H1 (cell line): ENCODE data around the gene OPCML. TPM values are rescaled to one million over a fixed set of nuclear protein-coding genes. Genes with fewer than 3 reads are reported as not detected.

Experiments used
- CTCF ChIA-PET: fragments of 300-600 bp; sonication (Branson Sonifier 250); formaldehyde crosslinking; loops from one replicate; lab custom pipeline; 2021; ENCODE audit not compliant: partially characterized antibody; lab: Charles Lee
- POLR2A ChIA-PET: fragments of 300-600 bp; sonication (Branson Sonifier 250); formaldehyde crosslinking; loops from one replicate; lab custom pipeline; 2021; ENCODE audit warnings: inconsistent platforms; ENCODE audit not compliant: partially characterized antibody; lab: Charles Lee
- DNase-seq, 2 experiments: peaks; one replicate each; pipeline versions ENCODE4 v3.0.0 to v3.0.0-alpha.2; 2010 to 2022; ENCODE audit warnings: low spot score in 2 of 2, low read depth in 1 of 2, mixed read lengths in 1 of 2
- FAIRE-seq: peaks from 2 replicates; lab custom pipeline; 2011; peaks lifted over from hg19 to GRCh38; lab: Jason Lieb, UNC
- H2AFZ ChIP-seq: 2 replicates; pipeline ENCODE4 v1.8.1; 2012; ENCODE audit warnings: low read length, inconsistent platforms
- H2AK5ac ChIP-seq: 2 replicates; pipeline ENCODE4 v1.6.1; 2013; ENCODE audit warnings: low read depth, low read length
- H2BK120ac ChIP-seq: replicated peaks from 2 replicates; pipeline ENCODE3; 2013; ENCODE audit warnings: low read depth, low read length, inconsistent platforms
- H2BK12ac ChIP-seq: 2 replicates; pipeline ENCODE4 v1.6.1; 2013; ENCODE audit warnings: low read depth, low read length
- H2BK15ac ChIP-seq: 2 replicates; pipeline ENCODE4 v1.6.1; 2013; ENCODE audit warnings: low read length
- H2BK20ac ChIP-seq: 2 replicates; pipeline ENCODE4 v1.6.1; 2013; ENCODE audit warnings: low read length
- H2BK5ac ChIP-seq: 2 replicates; pipeline ENCODE4 v1.6.1; 2013; ENCODE audit warnings: low read depth, low read length
- H3K14ac ChIP-seq: 2 replicates; pipeline ENCODE4 v1.6.1; 2013; ENCODE audit warnings: inconsistent platforms; ENCODE audit not compliant: insufficient read length
- H3K18ac ChIP-seq: 2 replicates; pipeline ENCODE4 v1.6.1; 2013; ENCODE audit warnings: low read length; ENCODE audit errors: extremely low read depth
- H3K23ac ChIP-seq: 2 replicates; pipeline ENCODE4 v1.6.1; 2013; ENCODE audit warnings: inconsistent platforms; ENCODE audit not compliant: insufficient read length
- H3K23me2 ChIP-seq: 2 replicates; pipeline ENCODE4 v1.6.1; 2013; ENCODE audit warnings: low read depth, low read length
- H3K27ac ChIP-seq: 2 replicates; pipeline ENCODE4 v1.6.1; 2011; ENCODE audit warnings: low read depth, low read length, inconsistent platforms
- H3K27me3 ChIP-seq, 4 experiments: replicated peaks in 1 of 4; 1 replicate in 1 of 4; 2 replicates in 3 of 4; pipeline versions ENCODE4 v1.6.1 to v1.8.1; 2011 to 2013; ENCODE audit warnings: low read length in 3 of 4, mild to moderate bottlenecking in 3 of 4, inconsistent platforms in 2 of 4, mixed read lengths in 2 of 4, moderate library complexity in 1 of 4; ENCODE audit not compliant: control insufficient read depth in 3 of 4, insufficient read depth in 3 of 4; ENCODE audit errors: extremely low read depth in 1 of 4
- H3K36me3 ChIP-seq, 4 experiments: 2 replicates each; pipeline versions ENCODE4 v1.6.1 to v1.8.1; 2011 to 2013; ENCODE audit warnings: mild to moderate bottlenecking in 4 of 4, low read length in 3 of 4, moderate library complexity in 2 of 4, control low read depth in 1 of 4, inconsistent platforms in 1 of 4; ENCODE audit not compliant: insufficient read depth in 4 of 4, control insufficient read depth in 2 of 4
- H3K4ac ChIP-seq: replicated peaks from 2 replicates; pipeline ENCODE3; 2013; ENCODE audit warnings: low read length, low read depth, mixed read lengths, inconsistent platforms; ENCODE audit not compliant: insufficient read length
- H3K4me1 ChIP-seq, 4 experiments: replicated peaks in 1 of 4; 1 replicate in 1 of 4; 2 replicates in 3 of 4; pipeline versions ENCODE4 v1.6.1 to v1.8.1; 2011 to 2013; ENCODE audit warnings: low read length in 3 of 4, inconsistent platforms in 2 of 4, mixed read lengths in 1 of 4; ENCODE audit not compliant: insufficient read depth in 4 of 4, control insufficient read depth in 3 of 4
- H3K4me2 ChIP-seq, 2 experiments: 2 replicates each; pipeline versions ENCODE4 v1.6.1 to v1.8.1; 2011 to 2013; ENCODE audit warnings: low read depth in 2 of 2, low read length in 2 of 2, control low read depth in 1 of 2, inconsistent platforms in 1 of 2, mild to moderate bottlenecking in 1 of 2; ENCODE audit not compliant: insufficient read depth in 1 of 2
- H3K4me3 ChIP-seq, 4 experiments: fragments of 200-600, 300-600 bp in 1 of 4; sonication (generic), shearing (Covaris generic), sonication (Bioruptor Twin) in 1 of 4; 2 replicates each; pipeline versions ENCODE4 v1.5.1 to v1.8.1; 2011 to 2016; ENCODE audit warnings: low read length in 4 of 4, low read depth in 3 of 4, control low read depth in 2 of 4, inconsistent platforms in 2 of 4, mild to moderate bottlenecking in 2 of 4, mixed read lengths in 1 of 4, moderate library complexity in 1 of 4; ENCODE audit not compliant: insufficient read depth in 2 of 4; ENCODE audit errors: extremely low read depth in 1 of 4
- H3K56ac ChIP-seq: replicated peaks from 2 replicates; pipeline ENCODE3; 2013; ENCODE audit warnings: low read depth, mild to moderate bottlenecking, mixed read lengths, low read length, inconsistent platforms; ENCODE audit not compliant: insufficient read length
- H3K79me1 ChIP-seq: 2 replicates; pipeline ENCODE4 v1.6.1; 2013; ENCODE audit warnings: low read depth, low read length, control low read depth
- H3K79me2 ChIP-seq, 2 experiments: 2 replicates each; pipeline versions ENCODE4 v1.6.1 to v1.8.1; 2012 to 2013; ENCODE audit warnings: low read length in 2 of 2, mild to moderate bottlenecking in 2 of 2, inconsistent platforms in 1 of 2; ENCODE audit not compliant: insufficient read depth in 2 of 2, control insufficient read depth in 1 of 2
- H3K9ac ChIP-seq, 4 experiments: replicated peaks in 1 of 4; 1 replicate in 1 of 4; 2 replicates in 3 of 4; pipeline versions ENCODE4 v1.6.1 to v1.8.1; 2011 to 2013; ENCODE audit warnings: low read depth in 3 of 4, low read length in 3 of 4, control low read depth in 2 of 4, mild to moderate bottlenecking in 2 of 4, moderate library complexity in 2 of 4, inconsistent platforms in 1 of 4; ENCODE audit errors: extremely low read depth in 1 of 4
- H3K9me3 ChIP-seq, 2 experiments: 2 replicates each; pipeline versions ENCODE4 v1.6.1 to v1.8.1; 2012 to 2013; ENCODE audit warnings: mild to moderate bottlenecking in 2 of 2, moderate library complexity in 2 of 2, control low read depth in 1 of 2, inconsistent platforms in 1 of 2, low read depth in 1 of 2, low read length in 1 of 2, mixed read lengths in 1 of 2; ENCODE audit not compliant: insufficient read depth in 2 of 2
- H4K20me1 ChIP-seq, 2 experiments: replicated peaks in 1 of 2; 2 replicates each; pipeline versions ENCODE3 to v1.8.1; 2011 to 2013; ENCODE audit warnings: inconsistent platforms in 2 of 2, low read length in 2 of 2, mild to moderate bottlenecking in 1 of 2; ENCODE audit not compliant: insufficient read depth in 2 of 2, control insufficient read depth in 1 of 2
- H4K5ac ChIP-seq: 2 replicates; pipeline ENCODE4 v1.6.1; 2013; ENCODE audit warnings: low read length, low read depth, mixed read lengths, inconsistent platforms; ENCODE audit not compliant: insufficient read length
- H4K8ac ChIP-seq: 2 replicates; pipeline ENCODE4 v1.8.0; 2013; ENCODE audit warnings: mild to moderate bottlenecking, moderate library complexity, low read length, inconsistent platforms; ENCODE audit not compliant: insufficient read depth; ENCODE audit errors: extremely low read depth
- H4K91ac ChIP-seq: replicated peaks from 2 replicates; pipeline ENCODE3; 2013; ENCODE audit warnings: low read length, mixed read lengths, inconsistent platforms; ENCODE audit not compliant: insufficient read length
- CEBPB ChIP-seq: IDR thresholded peaks from 2 replicates; pipeline ENCODE4 v1.6.1; 2012; ENCODE audit warnings: low read depth, low read length
- RNF2 ChIP-seq: fragments of 200-900, 300-1000 bp; sonication (generic); IDR thresholded peaks from 2 replicates; pipeline ENCODE4 v1.7.1; 2016; ENCODE audit warnings: borderline replicate concordance, low read depth, mild to moderate bottlenecking, antibody characterized with exemption, low read length; ENCODE audit not compliant: poor library complexity, severe bottlenecking; ENCODE audit errors: missing control alignments
- TCF12 ChIP-seq: IDR thresholded peaks from 2 replicates; pipeline ENCODE4 v1.6.1; 2011; ENCODE audit warnings: low read depth, mild to moderate bottlenecking, low read length
- WGBS, 2 experiments: shearing (Covaris generic) in 1 of 2; methylation state at CpG; one replicate each; pipeline versions ENCODE4 v1.1.6 to v1.1.7; 2013 to 2015; ENCODE audit warnings: low lambda C conversion rate in 2 of 2, mixed read lengths in 2 of 2, inconsistent platforms in 1 of 2, low coverage in 1 of 2, missing lambda C conversion rate in 1 of 2; ENCODE audit not compliant: insufficient replicate concordance in 2 of 2, insufficient coverage in 1 of 2, insufficient read length in 1 of 2; ENCODE audit errors: extremely low coverage in 1 of 2, missing lambda C conversion rate in 1 of 2; 5-methylcytosine and 5-hydroxymethylcytosine counted together
- polyA plus RNA-seq, 7 experiments: library from polyadenylated mRNA; depleted of rRNA in 3 of 7; stranded (reverse) in 5 of 7; unstranded in 2 of 7; fragments of >200 nt in 5 of 7; fragments of 200-250 nt in 2 of 7; gene quantifications; 1 replicate in 5 of 7; 2 replicates in 1 of 7; 4 replicates in 1 of 7; pipeline versions ENCODE4 v1.2.1 to v1.2.3, GENCODE V29; 2011 to 2013; ENCODE audit warnings: missing spikeins in 2 of 7, mixed read lengths in 2 of 7
- total RNA-seq: library from RNA; stranded (reverse); fragmentation: NEBNext Ultra II Directional; extraction: Animal tissue kit (Norgen Biotek cat#: 25700); gene quantifications from 2 replicates; pipeline ENCODE4 v1.2.1, GENCODE V29; 2021

Gene OPCML
- total and polyA plus RNA-seq, 2 of the 8 experiments (the other 6 are each of a cell fraction or from before 2014, with no cell fraction given): 2.3 to 3.1 TPM

DNA sequence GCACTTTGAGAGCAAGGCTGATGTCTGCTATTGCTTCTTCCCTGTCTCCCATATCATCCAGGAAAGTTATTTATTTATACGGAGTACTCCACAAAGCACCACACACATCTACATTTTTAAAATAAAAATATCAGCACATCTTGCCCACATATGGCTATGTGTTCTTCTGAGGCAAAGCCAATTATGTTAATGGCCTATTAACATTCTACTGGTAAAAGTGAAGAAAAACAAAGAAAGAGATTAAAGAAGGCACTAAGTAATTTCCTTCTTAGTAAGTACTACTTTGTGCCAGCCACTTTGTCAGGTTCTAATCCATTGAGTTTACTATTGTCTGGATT, 548.7 kb downstream of the OPCML start:
- ChIA-PET POLR2A (no interaction called here), CTCF (interaction anchor here (1.0 kb wide), 1 partner anchor 43 kb away, joined by 3 read pairs; no protein-coding TSS in a partner anchor)
- no peak overlapping the region for H2BK120ac ChIP-seq
- H4K8ac ChIP-seq: no peak overlapping the region
- no peak overlapping the region for H3K56ac ChIP-seq
- no peak overlapping the region for H3K27ac ChIP-seq
- peaks cover 0 to 9% (median 3%) of the 10 kb centered on the region in 4 experiments; a peak in 3 of 7 replicates for H3K4me1 ChIP-seq
- H3K36me3 ChIP-seq: no peaks in the 10 kb centered on the region
- H3K79me2 ChIP-seq: no peaks in the 10 kb centered on the region
- no peak overlapping the region for H3K9ac ChIP-seq
- no peak for TF ChIP-seq CEBPB
- TF ChIP-seq RNF2: no peak
- TF ChIP-seq TCF12: no peak
- no peak overlapping the region for H2BK15ac ChIP-seq
- H3K18ac ChIP-seq: no peak overlapping the region
- H2BK5ac ChIP-seq: no peak overlapping the region
- FAIRE-seq (no peak), DNase-seq (no peak)
- no peak overlapping the region for H4K91ac ChIP-seq
- H4K20me1 ChIP-seq: no peaks in the 10 kb centered on the region
- no peaks in the 10 kb centered on the region; the same call in 1 of the 2 replicates for H3K23me2 ChIP-seq
- H3K14ac ChIP-seq: no peak overlapping the region
- H2BK20ac ChIP-seq: no peak overlapping the region
- H3K4ac ChIP-seq: no peak overlapping the region
- H2BK12ac ChIP-seq: no peak overlapping the region
- no peak overlapping the region for H3K4me2 ChIP-seq
- no peaks in the 10 kb centered on the region; a peak in 3 of 7 replicates for H3K27me3 ChIP-seq
- no peak overlapping the region for H3K23ac ChIP-seq
- WGBS, 2 experiments: 88% methylated on average over 1 of the region's 1 CpG; no CpG with 5 or more reads in 1 of the 2 experiments
- H2AK5ac ChIP-seq: no peak overlapping the region
- no peaks in the 10 kb centered on the region for H3K79me1 ChIP-seq
- H3K9me3 ChIP-seq: no peaks in the 10 kb centered on the region
- no peak overlapping the region for H3K4me3 ChIP-seq
- no peak overlapping the region for H4K5ac ChIP-seq
- no peak overlapping the region for H2AFZ ChIP-seq
